Keratinocyte (primary cell): ENCODE data around the gene ABHD8.

ENCODE experiments used
- EZH2 ChIP-seq: IDR thresholded peaks from one replicate; pipeline ENCODE4 v1.6.1; 2012; ENCODE audit warnings: inconsistent platforms, mild to moderate bottlenecking, low read length, moderate library complexity
- TF ChIP-seq, protein P1 (sequence below), 3 experiments: IDR thresholded peaks in 1 of 3; conservative IDR thresholded peaks in 1 of 3; optimal IDR thresholded peaks in 1 of 3; 2 replicates in 2 of 3; 3 replicates in 1 of 3; pipeline versions ENCODE3 to v1.5.1; 2011; ENCODE audit warnings: low read length in 3 of 3, mild to moderate bottlenecking in 3 of 3, moderate library complexity in 2 of 3, control low read depth in 1 of 3, inconsistent platforms in 1 of 3; ENCODE audit not compliant: insufficient read depth in 2 of 3; ENCODE audit errors: extremely low read depth in 1 of 3

DNA sequence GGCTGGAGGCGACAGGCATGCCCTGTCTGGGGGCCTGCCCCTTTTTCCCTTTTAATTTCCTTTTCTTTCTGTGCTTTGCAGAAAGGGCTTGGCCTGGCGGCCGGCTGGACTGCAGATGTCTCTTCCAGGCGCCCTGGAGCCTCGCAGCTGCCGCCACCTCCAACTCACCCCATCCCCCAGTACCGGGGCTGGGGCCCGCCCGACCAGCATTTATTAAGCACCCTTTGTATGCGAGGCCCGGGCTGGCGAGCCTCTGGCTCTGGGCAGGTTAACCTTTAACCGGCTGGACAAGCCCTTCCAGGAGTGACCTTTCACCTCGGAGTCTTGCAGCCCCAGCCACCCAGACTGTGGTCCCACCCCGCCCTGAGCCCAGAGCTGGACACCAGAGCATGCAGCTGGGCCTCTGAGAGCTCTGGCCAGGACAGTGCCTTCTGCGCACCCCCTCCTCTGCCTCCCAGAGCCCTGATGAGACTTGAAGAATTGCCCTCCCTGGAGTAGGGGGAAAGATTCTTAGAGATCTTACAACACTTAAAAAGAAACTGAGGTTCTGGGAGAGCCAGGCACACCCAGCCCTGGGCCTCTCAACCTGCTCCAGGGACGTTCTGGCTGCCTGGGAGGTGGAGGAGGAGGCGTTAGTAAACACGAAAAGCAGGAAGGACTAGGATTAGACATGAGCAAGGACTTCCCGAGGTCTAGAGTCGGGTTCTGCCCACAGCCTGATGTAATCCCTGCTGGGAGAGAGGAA, 56.4 kb downstream of the ABHD8 start:
- TF ChIP-seq, protein P1, sequence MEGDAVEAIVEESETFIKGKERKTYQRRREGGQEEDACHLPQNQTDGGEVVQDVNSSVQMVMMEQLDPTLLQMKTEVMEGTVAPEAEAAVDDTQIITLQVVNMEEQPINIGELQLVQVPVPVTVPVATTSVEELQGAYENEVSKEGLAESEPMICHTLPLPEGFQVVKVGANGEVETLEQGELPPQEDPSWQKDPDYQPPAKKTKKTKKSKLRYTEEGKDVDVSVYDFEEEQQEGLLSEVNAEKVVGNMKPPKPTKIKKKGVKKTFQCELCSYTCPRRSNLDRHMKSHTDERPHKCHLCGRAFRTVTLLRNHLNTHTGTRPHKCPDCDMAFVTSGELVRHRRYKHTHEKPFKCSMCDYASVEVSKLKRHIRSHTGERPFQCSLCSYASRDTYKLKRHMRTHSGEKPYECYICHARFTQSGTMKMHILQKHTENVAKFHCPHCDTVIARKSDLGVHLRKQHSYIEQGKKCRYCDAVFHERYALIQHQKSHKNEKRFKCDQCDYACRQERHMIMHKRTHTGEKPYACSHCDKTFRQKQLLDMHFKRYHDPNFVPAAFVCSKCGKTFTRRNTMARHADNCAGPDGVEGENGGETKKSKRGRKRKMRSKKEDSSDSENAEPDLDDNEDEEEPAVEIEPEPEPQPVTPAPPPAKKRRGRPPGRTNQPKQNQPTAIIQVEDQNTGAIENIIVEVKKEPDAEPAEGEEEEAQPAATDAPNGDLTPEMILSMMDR (optimal IDR thresholded peaks at IDR 0.05 in 1 of 3, IDR thresholded peaks at IDR 0.05 in 1 of 3, conservative IDR thresholded peaks at IDR 0.05 in 1 of 3; ENCODE audit: extremely low read depth in 1 of 3, insufficient read depth in 2 of 3, low read length in 3 of 3): no peak
- no peak for TF ChIP-seq EZH2
